HFF-Myc (cell line): ENCODE measurements around the gene IFT25.

Experiments used
- DNase-seq: peaks from one replicate; pipeline ENCODE4 v3.0.0-alpha.2; 2011; ENCODE audit warnings: low read depth; ENCODE audit errors: extremely low read depth
- H3K4me3 ChIP-seq: replicated peaks from 2 replicates; pipeline ENCODE4 v1.5.1; 2011; ENCODE audit warnings: low read depth, mild to moderate bottlenecking, control low read depth, low read length
- TF ChIP-seq, protein P1 (sequence below): IDR thresholded peaks from 2 replicates; pipeline ENCODE4 v1.5.1; 2012; ENCODE audit warnings: mild to moderate bottlenecking, low read depth, low read length, control low read depth; ENCODE audit errors: missing control alignments

The IFT25 gene

DNA sequence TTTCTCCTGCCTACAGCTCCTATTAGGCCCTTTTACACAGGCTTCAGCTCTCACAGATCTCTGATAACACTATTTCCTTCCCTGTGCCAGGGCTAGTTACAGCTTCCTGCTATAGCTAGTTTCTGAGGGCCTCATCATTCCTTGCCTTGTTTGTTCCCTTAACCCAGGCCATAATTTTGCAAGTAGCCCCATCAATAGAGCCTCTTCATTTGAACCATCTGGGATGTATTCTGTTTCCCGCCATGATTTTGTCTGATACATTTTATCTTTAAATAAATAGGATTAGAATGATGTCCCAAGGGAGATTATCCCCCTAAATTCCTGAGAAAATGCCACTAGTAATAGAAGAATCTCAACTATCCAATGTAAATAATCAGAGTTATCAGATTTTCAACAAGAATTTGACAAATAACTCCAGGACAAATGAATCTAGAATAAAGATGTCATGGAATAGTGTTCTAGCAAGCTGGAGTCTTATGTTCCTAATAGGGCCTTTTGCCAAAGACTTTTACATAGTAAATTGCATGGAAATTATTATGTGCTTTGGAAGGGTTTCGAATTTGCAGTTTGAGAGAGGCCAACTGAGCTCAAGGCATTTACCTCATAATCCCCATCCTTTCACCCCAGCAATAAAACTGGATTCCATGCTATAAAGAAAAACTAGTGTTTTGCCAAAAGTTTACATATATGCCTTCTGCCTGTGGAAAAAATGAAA lies 16.1 kb downstream of the IFT25 start:
- no peak overlapping the region for H3K4me3 ChIP-seq
- DNase-seq = no peak
- TF ChIP-seq, protein P1, sequence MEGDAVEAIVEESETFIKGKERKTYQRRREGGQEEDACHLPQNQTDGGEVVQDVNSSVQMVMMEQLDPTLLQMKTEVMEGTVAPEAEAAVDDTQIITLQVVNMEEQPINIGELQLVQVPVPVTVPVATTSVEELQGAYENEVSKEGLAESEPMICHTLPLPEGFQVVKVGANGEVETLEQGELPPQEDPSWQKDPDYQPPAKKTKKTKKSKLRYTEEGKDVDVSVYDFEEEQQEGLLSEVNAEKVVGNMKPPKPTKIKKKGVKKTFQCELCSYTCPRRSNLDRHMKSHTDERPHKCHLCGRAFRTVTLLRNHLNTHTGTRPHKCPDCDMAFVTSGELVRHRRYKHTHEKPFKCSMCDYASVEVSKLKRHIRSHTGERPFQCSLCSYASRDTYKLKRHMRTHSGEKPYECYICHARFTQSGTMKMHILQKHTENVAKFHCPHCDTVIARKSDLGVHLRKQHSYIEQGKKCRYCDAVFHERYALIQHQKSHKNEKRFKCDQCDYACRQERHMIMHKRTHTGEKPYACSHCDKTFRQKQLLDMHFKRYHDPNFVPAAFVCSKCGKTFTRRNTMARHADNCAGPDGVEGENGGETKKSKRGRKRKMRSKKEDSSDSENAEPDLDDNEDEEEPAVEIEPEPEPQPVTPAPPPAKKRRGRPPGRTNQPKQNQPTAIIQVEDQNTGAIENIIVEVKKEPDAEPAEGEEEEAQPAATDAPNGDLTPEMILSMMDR = no peak

DNA sequence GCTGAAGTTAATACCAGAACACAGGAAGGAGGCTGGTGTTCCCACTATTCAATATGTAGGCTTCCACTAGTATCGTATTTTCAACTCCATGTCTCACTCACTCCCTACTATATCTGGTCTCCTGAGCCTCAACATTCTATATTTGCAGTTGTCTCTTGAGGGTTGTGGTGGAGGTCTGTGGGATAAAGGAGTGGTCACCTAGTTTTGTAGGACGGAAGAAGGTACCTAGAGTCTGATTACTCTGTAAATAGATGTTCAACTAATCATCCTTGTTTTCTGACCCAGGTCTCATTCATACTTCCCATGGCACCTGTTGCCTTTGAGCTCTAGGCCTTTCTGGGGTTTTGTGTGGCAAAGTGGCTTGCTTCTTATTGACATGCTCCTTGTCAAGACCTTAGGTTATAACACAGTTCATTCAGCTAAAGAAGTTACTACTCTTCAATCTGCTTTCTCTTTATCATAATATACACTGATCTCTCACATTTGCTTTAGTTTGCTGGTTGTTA lies 18.1 kb downstream of the IFT25 start:
- no peak overlapping the region for H3K4me3 ChIP-seq
- no peak for DNase-seq
- TF ChIP-seq, protein P1 = no peak

DNA sequence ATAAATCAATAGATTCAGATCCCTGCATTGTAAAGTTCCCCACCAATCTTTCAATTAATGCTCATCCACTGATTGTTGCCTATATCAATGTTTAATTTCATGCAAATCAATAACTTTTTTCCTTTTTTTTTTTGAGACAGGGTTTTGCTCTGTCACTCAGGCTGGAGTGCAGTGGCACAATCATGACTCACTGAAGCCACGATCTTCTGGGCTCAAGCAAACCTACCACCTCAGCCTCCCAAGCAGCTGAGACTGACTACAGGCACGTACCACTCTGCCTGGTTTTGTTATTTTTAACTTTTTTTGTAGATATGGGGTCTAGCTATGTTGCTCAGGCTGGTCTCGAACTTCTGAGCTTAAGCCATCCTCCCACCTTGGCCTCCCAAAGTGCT lies 25.8 kb downstream of the IFT25 start:
- no peak overlapping the region for H3K4me3 ChIP-seq
- DNase-seq = no peak

DNA sequence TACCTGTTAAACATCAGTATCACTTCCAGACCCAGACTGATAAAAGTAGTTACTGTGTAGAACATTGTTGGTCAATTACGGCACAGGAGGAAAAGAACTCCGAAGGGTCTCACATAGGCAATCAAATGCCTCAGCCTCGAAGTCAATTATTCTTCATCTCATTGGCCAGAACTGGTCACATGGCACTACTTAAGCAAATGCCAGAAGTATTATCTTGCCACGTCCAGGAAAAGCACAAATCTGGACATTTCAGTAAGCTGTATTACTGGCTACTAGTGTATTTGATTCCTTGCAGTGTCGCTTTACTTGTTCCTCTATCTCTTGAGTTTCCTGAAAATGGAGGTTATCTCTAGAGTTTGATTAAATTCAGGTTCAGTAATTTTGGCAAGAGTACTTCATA lies 27.2 kb downstream of the IFT25 start:
- no peak for DNase-seq
- TF ChIP-seq, protein P1 = no peak
- H3K4me3 ChIP-seq = no peak overlapping the region

More for the DNA sequence above, 25.8 kb downstream of the IFT25 start:
- TF ChIP-seq, protein P1 = no peak

DNA sequence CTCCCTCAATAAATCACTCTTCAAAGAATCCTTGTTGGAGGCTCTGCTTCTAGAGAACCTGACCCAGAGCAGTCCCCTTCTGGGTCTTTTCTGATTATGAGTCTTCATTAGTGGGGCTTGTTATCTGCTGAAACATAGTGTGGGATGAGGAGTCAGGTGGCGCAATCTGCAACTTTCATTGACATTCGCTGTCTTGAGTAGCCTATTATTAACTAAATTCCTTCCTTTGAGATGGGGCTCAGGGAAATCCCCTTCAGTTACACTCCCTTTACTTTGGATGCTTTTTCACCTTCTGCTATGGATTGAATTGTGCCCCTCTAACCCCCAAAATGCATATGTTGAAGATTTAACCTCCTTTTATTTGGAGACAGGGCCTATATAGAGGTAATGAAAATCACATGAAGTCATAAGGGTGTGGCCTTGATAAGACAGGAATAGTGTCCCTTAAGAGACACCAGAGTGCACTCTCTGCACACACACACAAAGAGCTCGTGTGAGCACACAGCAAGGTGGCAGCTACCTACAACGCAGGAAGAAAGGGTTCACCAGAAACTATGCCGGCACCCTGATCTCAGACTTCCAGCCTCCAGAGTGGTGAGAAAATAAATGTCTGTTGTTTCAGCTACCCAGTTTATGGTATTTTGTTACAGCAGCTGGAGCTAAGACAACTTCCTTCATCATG lies 32.0 kb downstream of the IFT25 start:
- H3K4me3 ChIP-seq = no peak overlapping the region
- TF ChIP-seq, protein P1 = no peak
- no peak for DNase-seq

DNA sequence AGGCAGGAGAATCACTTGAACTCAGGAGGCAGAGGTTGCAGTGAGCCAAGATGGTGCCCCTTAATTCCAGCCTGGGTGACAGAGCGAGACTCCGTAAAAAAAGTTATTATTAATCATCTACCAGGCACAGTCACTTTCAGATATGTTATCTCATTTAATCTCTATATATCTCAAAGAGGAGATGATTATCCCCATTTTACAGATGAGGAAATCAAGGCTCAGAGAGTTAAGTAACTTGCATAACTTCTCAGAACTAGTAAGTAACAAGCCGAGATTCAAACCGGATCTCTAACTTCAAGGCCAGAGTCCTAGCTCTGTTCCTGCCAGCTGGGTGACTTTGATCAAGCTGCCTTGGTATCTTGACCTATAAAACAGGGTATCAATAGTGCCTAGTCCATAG lies 34.1 kb downstream of the IFT25 start:
- no peak for DNase-seq
- H3K4me3 ChIP-seq = no peak overlapping the region
- TF ChIP-seq, protein P1 = no peak
